Measurements from ENCODE around the gene BFSP1.

Gene BFSP1

GRCh38 chr20:17471606-17472187, 59.5 kb downstream of the BFSP1 start:
- H2BK120ac ChIP-seq (ENCODE audit: low read depth, low read length) = no peak overlapping the region
- no peak overlapping the region for H3K9ac ChIP-seq (ENCODE audit: low read length)
- H3K4me3 ChIP-seq (ENCODE audit: insufficient read depth in 1 of 2, low read depth in 1 of 2, low read length in 2 of 2) = no peak overlapping the region
- no peak overlapping the region for H3K4me2 ChIP-seq (ENCODE audit: low read length, poor library complexity, severe bottlenecking)
- H3K4ac ChIP-seq (ENCODE audit: low read depth in 1 of 2, low read length in 2 of 2) = no peak overlapping the region
- no peaks in the 10 kb centered on the region for H3K79me1 ChIP-seq (replicated peaks; ENCODE audit: low read length, poor library complexity, severe bottlenecking)
- no peak overlapping the region for H2BK15ac ChIP-seq (ENCODE audit: low read depth, poor library complexity, severe bottlenecking)
- H2AFZ ChIP-seq (ENCODE audit: low read depth, low read length) = no peak overlapping the region
- H3K9me3 ChIP-seq (ENCODE audit: control insufficient read depth, low read length) = no peaks in the 10 kb centered on the region
- no peaks in the 10 kb centered on the region for H3K4me1 ChIP-seq (ENCODE audit: control insufficient read depth, insufficient read depth, low read depth, low read length)
- H2AK5ac ChIP-seq (ENCODE audit: low read length, severe bottlenecking) = no peak overlapping the region
- 85% methylated on average over 8 of the region's 10 CpGs for WGBS
- H4K91ac ChIP-seq (ENCODE audit: low read length) = no peak overlapping the region
- H3K18ac ChIP-seq (ENCODE audit: low read depth in 1 of 2, low read length in 2 of 2) = no peak overlapping the region
- H3K36me3 ChIP-seq (ENCODE audit: control insufficient read depth in 1 of 2, insufficient read depth in 2 of 2, low read depth in 1 of 2, low read length in 2 of 2) = no peaks in the 10 kb centered on the region
- no peak overlapping the region for H2BK5ac ChIP-seq (ENCODE audit: low read depth, low read length, poor library complexity, severe bottlenecking)
- H2BK12ac ChIP-seq (ENCODE audit: low read length in 2 of 2) = no peak overlapping the region
- H4K8ac ChIP-seq (ENCODE audit: low read length) = no peak overlapping the region
- no peak overlapping the region for H3K23ac ChIP-seq (ENCODE audit: low read length in 2 of 2)
- H3K27ac ChIP-seq (ENCODE audit: low read length, poor library complexity, severe bottlenecking) = no peak overlapping the region
- peaks cover 0 to 35% of the 10 kb centered on the region in 2 experiments for H3K27me3 ChIP-seq (ENCODE audit: control insufficient read depth in 1 of 2, insufficient read depth in 1 of 2, low read length in 2 of 2)
- no peak overlapping the region for H3K14ac ChIP-seq (ENCODE audit: low read length in 2 of 2)
- DNase-seq = no peak

GRCh38 chr20:17470973-17471372, 60.2 kb downstream of the BFSP1 start:
- Histone ChIP-seq H3K27ac (ENCODE audit: low read length, poor library complexity, severe bottlenecking) (no peak overlapping the region), H3K9ac (ENCODE audit: low read length) (no peak overlapping the region), H3K27me3 (ENCODE audit: control insufficient read depth in 1 of 2, insufficient read depth in 1 of 2, low read length in 2 of 2) (peaks cover 0 to 35% of the 10 kb centered on the region in 2 experiments), H2BK120ac (ENCODE audit: low read depth, low read length) (no peak overlapping the region), H2AK5ac (ENCODE audit: low read length, severe bottlenecking) (no peak overlapping the region), H3K9me3 (ENCODE audit: control insufficient read depth, low read length) (no peaks in the 10 kb centered on the region), H3K4ac (ENCODE audit: low read depth in 1 of 2, low read length in 2 of 2) (no peak overlapping the region), H3K4me2 (ENCODE audit: low read length, poor library complexity, severe bottlenecking) (no peak overlapping the region), H3K14ac (ENCODE audit: low read length in 2 of 2) (no peak overlapping the region), H2AFZ (ENCODE audit: low read depth, low read length) (no peak overlapping the region), H3K4me1 (ENCODE audit: control insufficient read depth, insufficient read depth, low read depth, low read length) (no peaks in the 10 kb centered on the region), H3K18ac (ENCODE audit: low read depth in 1 of 2, low read length in 2 of 2) (no peak overlapping the region), H3K4me3 (ENCODE audit: insufficient read depth in 1 of 2, low read depth in 1 of 2, low read length in 2 of 2) (no peak overlapping the region), H2BK15ac (ENCODE audit: low read depth, poor library complexity, severe bottlenecking) (no peak overlapping the region), H3K79me1 (replicated peaks; ENCODE audit: low read length, poor library complexity, severe bottlenecking) (no peaks in the 10 kb centered on the region), H4K91ac (ENCODE audit: low read length) (no peak overlapping the region), H2BK5ac (ENCODE audit: low read depth, low read length, poor library complexity, severe bottlenecking) (no peak overlapping the region), H3K36me3 (ENCODE audit: control insufficient read depth in 1 of 2, insufficient read depth in 2 of 2, low read depth in 1 of 2, low read length in 2 of 2) (no peaks in the 10 kb centered on the region), H3K23ac (ENCODE audit: low read length in 2 of 2) (no peak overlapping the region), H2BK12ac (ENCODE audit: low read length in 2 of 2) (no peak overlapping the region), H4K8ac (ENCODE audit: low read length) (no peak overlapping the region)
- no peak for DNase-seq
- 94% methylated on average over 6 of the region's 9 CpGs for WGBS

- Histone ChIP-seq H3K14ac (ENCODE audit: low read length in 2 of 2) (no peak overlapping the region), H3K9ac (ENCODE audit: low read length) (no peak overlapping the region), H2BK15ac (ENCODE audit: low read depth, poor library complexity, severe bottlenecking) (no peak overlapping the region), H2AK5ac (ENCODE audit: low read length, severe bottlenecking) (no peak overlapping the region), H2BK5ac (ENCODE audit: low read depth, low read length, poor library complexity, severe bottlenecking) (no peak overlapping the region), H2BK12ac (ENCODE audit: low read length in 2 of 2) (no peak overlapping the region), H3K27ac (ENCODE audit: low read length, poor library complexity, severe bottlenecking) (no peak overlapping the region), H3K27me3 (ENCODE audit: control insufficient read depth in 1 of 2, insufficient read depth in 1 of 2, low read length in 2 of 2) (peaks cover 0 to 35% of the 10 kb centered on the region in 2 experiments), H3K4me3 (ENCODE audit: insufficient read depth in 1 of 2, low read depth in 1 of 2, low read length in 2 of 2) (no peak overlapping the region), H2BK120ac (ENCODE audit: low read depth, low read length) (no peak overlapping the region), H3K36me3 (ENCODE audit: control insufficient read depth in 1 of 2, insufficient read depth in 2 of 2, low read depth in 1 of 2, low read length in 2 of 2) (no peaks in the 10 kb centered on the region), H2AFZ (ENCODE audit: low read depth, low read length) (no peak overlapping the region), H3K18ac (ENCODE audit: low read depth in 1 of 2, low read length in 2 of 2) (no peak overlapping the region), H3K4me2 (ENCODE audit: low read length, poor library complexity, severe bottlenecking) (no peak overlapping the region), H3K23ac (ENCODE audit: low read length in 2 of 2) (no peak overlapping the region), H3K9me3 (ENCODE audit: control insufficient read depth, low read length) (no peaks in the 10 kb centered on the region), H4K8ac (ENCODE audit: low read length) (no peak overlapping the region), H3K4ac (ENCODE audit: low read depth in 1 of 2, low read length in 2 of 2) (no peak overlapping the region), H3K79me1 (replicated peaks; ENCODE audit: low read length, poor library complexity, severe bottlenecking) (no peaks in the 10 kb centered on the region), H3K4me1 (ENCODE audit: control insufficient read depth, insufficient read depth, low read depth, low read length) (no peaks in the 10 kb centered on the region), H4K91ac (ENCODE audit: low read length) (no peak overlapping the region)
- no peak for DNase-seq
- 70% methylated on average over 5 of the region's 5 CpGs for WGBS
Measured at GRCh38 chr20:17470521-17470920, 60.7 kb downstream of the BFSP1 start.

GRCh38 chr20:17469246-17470030, 61.7 kb downstream of the BFSP1 start:
- no peak overlapping the region for H3K18ac ChIP-seq (ENCODE audit: low read depth in 1 of 2, low read length in 2 of 2)
- H2BK15ac ChIP-seq (ENCODE audit: low read depth, poor library complexity, severe bottlenecking) = no peak overlapping the region
- peaks cover 0 to 31% of the 10 kb centered on the region in 2 experiments for H3K27me3 ChIP-seq (ENCODE audit: control insufficient read depth in 1 of 2, insufficient read depth in 1 of 2, low read length in 2 of 2)
- no peak overlapping the region for H3K23ac ChIP-seq (ENCODE audit: low read length in 2 of 2)
- no peak overlapping the region for H2BK12ac ChIP-seq (ENCODE audit: low read length in 2 of 2)
- H4K8ac ChIP-seq (ENCODE audit: low read length) = no peak overlapping the region
- H3K4ac ChIP-seq (ENCODE audit: low read depth in 1 of 2, low read length in 2 of 2) = no peak overlapping the region
- H2BK120ac ChIP-seq (ENCODE audit: low read depth, low read length) = no peak overlapping the region
- no peak overlapping the region for H2AK5ac ChIP-seq (ENCODE audit: low read length, severe bottlenecking)
- H3K79me1 ChIP-seq (replicated peaks; ENCODE audit: low read length, poor library complexity, severe bottlenecking) = no peaks in the 10 kb centered on the region
- H3K14ac ChIP-seq (ENCODE audit: low read length in 2 of 2) = no peak overlapping the region
- no peaks in the 10 kb centered on the region for H3K9me3 ChIP-seq (ENCODE audit: control insufficient read depth, low read length)
- 87% methylated on average over 7 of the region's 7 CpGs for WGBS
- H2AFZ ChIP-seq (ENCODE audit: low read depth, low read length) = no peak overlapping the region
- H3K9ac ChIP-seq (ENCODE audit: low read length) = no peak overlapping the region
- H3K4me2 ChIP-seq (ENCODE audit: low read length, poor library complexity, severe bottlenecking) = no peak overlapping the region
- H3K27ac ChIP-seq (ENCODE audit: low read length, poor library complexity, severe bottlenecking) = no peak overlapping the region
- H3K4me3 ChIP-seq (ENCODE audit: insufficient read depth in 1 of 2, low read depth in 1 of 2, low read length in 2 of 2) = no peak overlapping the region
- H4K91ac ChIP-seq (ENCODE audit: low read length) = no peak overlapping the region
- DNase-seq = no peak
- H3K4me1 ChIP-seq (ENCODE audit: control insufficient read depth, insufficient read depth, low read depth, low read length) = no peaks in the 10 kb centered on the region
- no peaks in the 10 kb centered on the region for H3K36me3 ChIP-seq (ENCODE audit: control insufficient read depth in 1 of 2, insufficient read depth in 2 of 2, low read depth in 1 of 2, low read length in 2 of 2)
- no peak overlapping the region for H2BK5ac ChIP-seq (ENCODE audit: low read depth, low read length, poor library complexity, severe bottlenecking)
